NCI-H526 treated with DMSO at 0.1 percent for 48 hours (cell line): ENCODE results near the gene MIEN1.
"Not testable (repeated sequence)": the region's sequence is repeated elsewhere in the genome, so short reads cannot be mapped to it uniquely, and the experiment has no call there.

ENCODE experiments used
- DNase-seq: peaks from one replicate; lab custom pipeline; 2025; lab: John Stamatoyannopoulos, UW

MIEN1 gene

GRCh38 chr17:39699157-39699817 is 31.0 kb downstream of the MIEN1 start:
- DNase-seq, result not testable (repeated sequence)

- no peak for DNase-seq
Observed at GRCh38 chr17:39697961-39698360, 32.4 kb downstream of the MIEN1 start.

GRCh38 chr17:39696731-39697130 is 33.6 kb downstream of the MIEN1 start:
- no peak for DNase-seq

- DNase-seq, result no peak
Observed at GRCh38 chr17:39695089-39695474, 35.2 kb downstream of the MIEN1 start.

- DNase-seq, result no peak
Observed at GRCh38 chr17:39694593-39694992, 35.7 kb downstream of the MIEN1 start.

GRCh38 chr17:39688945-39689344 is 41.4 kb downstream of the MIEN1 start:
- no peak for DNase-seq

GRCh38 chr17:39688475-39688835 is 41.9 kb downstream of the MIEN1 start:
- DNase-seq, result no peak

GRCh38 chr17:39687546-39688474 is 42.5 kb downstream of the MIEN1 start, which contains the start of gene PGAP3:
PGAP3 (minus strand) TSS chr17:39688057; CDS start chr17:39688014, 43 bp downstream.
- peak; percentile 79 for DNase-seq

GRCh38 chr17:39687101-39687545 is 43.2 kb downstream of the MIEN1 start:
- DNase-seq, result no peak

GRCh38 chr17:39684369-39685192 is 45.8 kb downstream of the MIEN1 start:
- no peak for DNase-seq

GRCh38 chr17:39683295-39683939 is 46.9 kb downstream of the MIEN1 start:
- DNase-seq, result no peak

GRCh38 chr17:39679521-39680192 is 50.7 kb downstream of the MIEN1 start:
- DNase-seq, result no peak
